HEK293T (cell line): ENCODE data around the gene TTC29.

Experiments
- CTCF ChIA-PET: fragments of 350-600 bp; formaldehyde crosslinking; extraction: SDS; loops from one replicate; lab custom pipeline; 2021; ENCODE audit warnings: antibody characterized with exemption, inconsistent platforms; lab: Yijun Ruan, JAX
- POLR2A ChIA-PET: fragments of 350-600 bp; formaldehyde crosslinking; extraction: SDS; loops from one replicate; lab custom pipeline; 2020; ENCODE audit warnings: antibody characterized with exemption, inconsistent platforms; lab: Yijun Ruan, JAX
- DNase-seq: peaks from one replicate; pipeline ENCODE4 v3.0.0; 2012; ENCODE audit warnings: mixed read lengths; ENCODE audit errors: extremely low spot score
- ARNT ChIP-seq: fragments of 450-650 bp; IDR thresholded peaks from 2 replicates; pipeline ENCODE4 v1.6.1; 2017; ENCODE audit warnings: mild to moderate bottlenecking
- BHLHE40 ChIP-seq: fragments of 450-650 bp; IDR thresholded peaks from 2 replicates; pipeline ENCODE4 v1.6.1; 2016; ENCODE audit warnings: mild to moderate bottlenecking, moderate library complexity, borderline replicate concordance
- CTBP1 ChIP-seq: fragments of 450-650 bp; IDR thresholded peaks from 2 replicates; pipeline ENCODE4 v1.6.1; 2016; ENCODE audit warnings: borderline replicate concordance
- ELF4 ChIP-seq: fragments of 450-650 bp; IDR thresholded peaks from 2 replicates; pipeline ENCODE4 v1.6.1; 2017; ENCODE audit warnings: antibody characterized with exemption
- FOXA1 ChIP-seq: fragments of 450-650 bp; IDR thresholded peaks from 2 replicates; pipeline ENCODE4 v1.6.1; 2016; ENCODE audit warnings: mild to moderate bottlenecking
- FOXK2 ChIP-seq: fragments of 450-650 bp; IDR thresholded peaks from 2 replicates; pipeline ENCODE4 v1.6.1; 2016; ENCODE audit warnings: mild to moderate bottlenecking
- FOXM1 ChIP-seq: fragments of 450-650 bp; IDR thresholded peaks from 2 replicates; pipeline ENCODE4 v1.6.1; 2017; ENCODE audit warnings: mild to moderate bottlenecking, borderline replicate concordance
- HDGF ChIP-seq: fragments of 450-650 bp; IDR thresholded peaks from 2 replicates; pipeline ENCODE4 v1.6.1; 2017; ENCODE audit warnings: antibody characterized with exemption, borderline replicate concordance
- L3MBTL2 ChIP-seq: fragments of 450-650 bp; conservative IDR thresholded peaks from 2 replicates; pipeline ENCODE4 v1.6.1; 2016; ENCODE audit warnings: mild to moderate bottlenecking
- LEF1 ChIP-seq: fragments of 450-650 bp; IDR thresholded peaks from 2 replicates; pipeline ENCODE4 v1.6.1; 2017; ENCODE audit warnings: mild to moderate bottlenecking, borderline replicate concordance
- NFRKB ChIP-seq: fragments of 450-650 bp; IDR thresholded peaks from 2 replicates; pipeline ENCODE4 v1.6.1; 2016; ENCODE audit warnings: mild to moderate bottlenecking, moderate library complexity
- PKNOX1 ChIP-seq: fragments of 450-650 bp; IDR thresholded peaks from 2 replicates; pipeline ENCODE4 v1.6.1; 2016
- SP1 ChIP-seq: fragments of 450-650 bp; IDR thresholded peaks from 2 replicates; pipeline ENCODE4 v1.6.1; 2017
- SUZ12 ChIP-seq: fragments of 450-650 bp; IDR thresholded peaks from 2 replicates; pipeline ENCODE4 v1.6.1; 2016; ENCODE audit warnings: mild to moderate bottlenecking
- TARDBP ChIP-seq: fragments of 450-650 bp; IDR thresholded peaks from 2 replicates; pipeline ENCODE4 v1.6.1; 2016
- ZNF384 ChIP-seq: fragments of 450-650 bp; IDR thresholded peaks from 2 replicates; pipeline ENCODE4 v1.6.1; 2016

TTC29 gene

GRCh38 chr4:146952896-146953295 is 7.2 kb upstream of the TTC29 start:
- TF ChIP-seq LEF1 (no peak), CTBP1 (no peak), FOXA1 (no peak), ZNF384 (no peak), ARNT (no peak), SP1 (no peak), PKNOX1 (no peak), TARDBP (no peak), BHLHE40 (no peak), FOXM1 (no peak), HDGF (no peak), NFRKB (no peak), L3MBTL2 (no peak), SUZ12 (no peak), ELF4 (no peak), FOXK2 (no peak)
- ChIA-PET POLR2A (no interaction called here), CTCF (no interaction called here)
- DNase-seq, result no peak

- no peak for DNase-seq
- TF ChIP-seq BHLHE40 (no peak), L3MBTL2 (no peak), HDGF (no peak), FOXA1 (no peak), CTBP1 (no peak), ZNF384 (no peak)
- ChIA-PET POLR2A (no interaction called here), CTCF (no interaction called here)
Measured at GRCh38 chr4:146949559-146949958, 3.9 kb upstream of the TTC29 start.

GRCh38 chr4:146943691-146944375 is 1.8 kb downstream of the TTC29 start:
- ChIA-PET POLR2A (no interaction called here), CTCF (no interaction called here)
- TF ChIP-seq FOXA1 (no peak), TARDBP (no peak), ZNF384 (no peak), NFRKB (no peak), ARNT (no peak)
- no peak for DNase-seq

- DNase-seq, result no peak
- TF ChIP-seq PKNOX1, result no peak
- no peak for TF ChIP-seq ARNT
- TF ChIP-seq FOXA1, result no peak
- no peak for TF ChIP-seq FOXK2
- no peak for TF ChIP-seq SP1
- TF ChIP-seq SUZ12, result no peak
- no peak for TF ChIP-seq NFRKB
- CTCF ChIA-PET, result no interaction called here
- POLR2A ChIA-PET, result no interaction called here
Measured at GRCh38 chr4:146932116-146932515, 13.5 kb downstream of the TTC29 start.

- CTCF ChIA-PET, result no interaction called here
Measured at GRCh38 chr4:146930673-146931072, 15.0 kb downstream of the TTC29 start.

GRCh38 chr4:146927695-146928094 is 18.0 kb downstream of the TTC29 start:
- CTCF ChIA-PET, result no interaction called here
- TF ChIP-seq L3MBTL2 (no peak), FOXK2 (no peak), FOXA1 (no peak), SUZ12 (no peak), BHLHE40 (no peak), SP1 (no peak), PKNOX1 (no peak), TARDBP (no peak), LEF1 (no peak), ZNF384 (no peak)
- DNase-seq, result no peak
- POLR2A ChIA-PET, result interaction anchor here (0.9 kb wide), 1 partner anchor 756 kb away, joined by 3 read pairs; no protein-coding TSS in a partner anchor

More at GRCh38 chr4:146930673-146931072, 15.0 kb downstream of the TTC29 start:
- POLR2A ChIA-PET, result no interaction called here
- no peak for DNase-seq
- TF ChIP-seq SP1 (no peak), ZNF384 (no peak), LEF1 (no peak), NFRKB (no peak), FOXA1 (no peak), CTBP1 (no peak), BHLHE40 (no peak), L3MBTL2 (no peak), FOXM1 (no peak), SUZ12 (no peak), ELF4 (no peak), ARNT (no peak), HDGF (no peak), TARDBP (no peak), FOXK2 (no peak), PKNOX1 (no peak)
